ENCODE results near the gene TTLL11.

The TTLL11 gene

GRCh38 chr9:121827251-121827967 lies 265.7 kb downstream of the TTLL11 start:
- H3K4me3 ChIP-seq (ENCODE audit: low read depth, low read length) = no peak overlapping the region
- no peak for DNase-seq (ENCODE audit: low read depth)
- no peak for TF ChIP-seq CTCF (conservative IDR thresholded peaks at IDR 0.05; ENCODE audit: low read depth, low read length)

- H3K4me3 ChIP-seq (ENCODE audit: low read depth, low read length) = no peak overlapping the region
- no peak for TF ChIP-seq CTCF (conservative IDR thresholded peaks at IDR 0.05; ENCODE audit: low read depth, low read length)
- DNase-seq (ENCODE audit: low read depth) = no peak
Measured at GRCh38 chr9:121826711-121827110, 266.4 kb downstream of the TTLL11 start.

GRCh38 chr9:121825031-121825691 lies 267.9 kb downstream of the TTLL11 start:
- no peak for TF ChIP-seq CTCF (conservative IDR thresholded peaks at IDR 0.05; ENCODE audit: low read depth, low read length)

GRCh38 chr9:121824651-121825030 lies 268.5 kb downstream of the TTLL11 start:
- no peak overlapping the region for H3K4me3 ChIP-seq (ENCODE audit: low read depth, low read length)
- no peak for DNase-seq (ENCODE audit: low read depth)
- TF ChIP-seq CTCF (conservative IDR thresholded peaks at IDR 0.05; ENCODE audit: low read depth, low read length) = no peak

More at GRCh38 chr9:121825031-121825691, 267.9 kb downstream of the TTLL11 start:
- no peak overlapping the region for H3K4me3 ChIP-seq (ENCODE audit: low read depth, low read length)
- DNase-seq (ENCODE audit: low read depth) = no peak

- no peak for TF ChIP-seq CTCF (conservative IDR thresholded peaks at IDR 0.05; ENCODE audit: low read depth, low read length)
- H3K4me3 ChIP-seq (ENCODE audit: low read depth, low read length) = no peak overlapping the region
- no peak for DNase-seq (ENCODE audit: low read depth)
Measured at GRCh38 chr9:121823451-121824169, 269.5 kb downstream of the TTLL11 start.

- no peak for DNase-seq (ENCODE audit: low read depth)
- TF ChIP-seq CTCF (conservative IDR thresholded peaks at IDR 0.05; ENCODE audit: low read depth, low read length) = no peak
- no peak overlapping the region for H3K4me3 ChIP-seq (ENCODE audit: low read depth, low read length)
Measured at GRCh38 chr9:121822093-121823085, 270.7 kb downstream of the TTLL11 start.
